PC-9 (cell line): ENCODE data around the gene ABCG5. TPM values are rescaled to one million over a fixed set of nuclear protein-coding genes. Genes with fewer than 3 reads are reported as not detected.

Experiments used
- BruUV-seq: library from RNA; stranded (reverse); fragments of 400-500 nt; replicated peaks from 2 replicates; lab custom pipeline; 2021; lab: Mats Ljungman, UMichigan
- CTCF ChIA-PET: fragments of 300-600 bp; sonication (Branson Sonifier 250); formaldehyde crosslinking; loops from one replicate; lab custom pipeline; 2022; ENCODE audit warnings: antibody characterized with exemption; lab: Charles Lee
- POLR2A ChIA-PET: fragments of 300-600 bp; sonication (Branson Sonifier 250); formaldehyde crosslinking; loops from one replicate; lab custom pipeline; 2022; ENCODE audit warnings: antibody characterized with exemption; ENCODE audit not compliant: unreplicated experiment; lab: Charles Lee
- DNase-seq, 2 experiments: peaks; one replicate each; pipeline versions ENCODE4 v3.0.0 to v3.0.0-alpha.2; 2015 to 2022; ENCODE audit warnings: mixed read lengths in 1 of 2
- H2AFZ ChIP-seq: fragments of 200-600 bp; sonication (generic); 2 replicates; pipeline ENCODE4 v1.8.1; 2017; ENCODE audit warnings: antibody characterized with exemption
- H3F3A ChIP-seq: fragments of 200-600 bp; sonication (generic); 2 replicates; pipeline ENCODE4 v1.8.1; 2017; ENCODE audit warnings: antibody characterized with exemption, mild to moderate bottlenecking, low read depth; ENCODE audit not compliant: insufficient read depth
- H3K27ac ChIP-seq: fragments of 200-600 bp; sonication (generic); 2 replicates; pipeline ENCODE4 v1.6.1; 2016; ENCODE audit warnings: mixed run types
- H3K27me3 ChIP-seq: fragments of 200-600 bp; sonication (generic); 2 replicates; pipeline ENCODE4 v1.6.1; 2016; ENCODE audit warnings: low read depth, mixed run types; ENCODE audit not compliant: insufficient read depth
- H3K36me3 ChIP-seq: fragments of 200-600 bp; sonication (generic); 2 replicates; pipeline ENCODE4 v1.6.1; 2016; ENCODE audit warnings: low read depth, mixed run types
- H3K4me1 ChIP-seq: fragments of 200-600 bp; sonication (generic); replicated peaks from 2 replicates; pipeline ENCODE4 v1.6.1; 2016; ENCODE audit warnings: mixed run types; ENCODE audit not compliant: insufficient read depth
- H3K4me2 ChIP-seq: fragments of 200-600 bp; sonication (generic); 2 replicates; pipeline ENCODE4 v1.6.1; 2017; ENCODE audit warnings: mixed run types
- H3K4me3 ChIP-seq: fragments of 200-600 bp; sonication (generic); 2 replicates; pipeline ENCODE4 v1.6.1; 2016; ENCODE audit warnings: mixed run types
- H3K79me2 ChIP-seq: fragments of 200-600 bp; sonication (generic); 2 replicates; pipeline ENCODE4 v1.6.1; 2017; ENCODE audit warnings: low read depth, mixed run types
- H3K9me2 ChIP-seq: fragments of 200-600 bp; sonication (generic); 2 replicates; pipeline ENCODE4 v1.8.1; 2017; ENCODE audit warnings: mild to moderate bottlenecking; ENCODE audit not compliant: insufficient read depth
- H3K9me3 ChIP-seq: fragments of 200-600 bp; sonication (generic); 2 replicates; pipeline ENCODE4 v1.8.1; 2016; ENCODE audit warnings: low read depth; ENCODE audit not compliant: insufficient read depth
- H4K20me1 ChIP-seq: fragments of 200-600 bp; sonication (generic); 2 replicates; pipeline ENCODE4 v1.8.1; 2017; ENCODE audit not compliant: insufficient read depth
- EZH2 ChIP-seq: fragments of 200-600 bp; sonication (generic); IDR thresholded peaks from 2 replicates; pipeline ENCODE4 v1.8.0; 2017; ENCODE audit warnings: antibody characterized with exemption, low read depth
- intact Hi-C: fragments of 100-400 bp; cut with micrococcal nuclease; formaldehyde crosslinking; loops from one replicate; pipeline ENCODE4 v1.10.0; 2022; ENCODE audit not compliant: unreplicated experiment
- total RNA-seq: library from RNA; stranded (reverse); gene quantifications from 2 replicates; pipeline ENCODE4 v1.2.3, GENCODE V29; 2021
- TF ChIP-seq, protein P1 (sequence below): fragments of 200-600 bp; sonication (generic); conservative IDR thresholded peaks from 2 replicates; pipeline ENCODE4 v1.6.1; 2017; ENCODE audit warnings: mixed run types, antibody characterized with exemption, mild to moderate bottlenecking, moderate library complexity

Gene ABCG5
- total RNA-seq, 1 experiment from 2014 or later = not detected

DNA sequence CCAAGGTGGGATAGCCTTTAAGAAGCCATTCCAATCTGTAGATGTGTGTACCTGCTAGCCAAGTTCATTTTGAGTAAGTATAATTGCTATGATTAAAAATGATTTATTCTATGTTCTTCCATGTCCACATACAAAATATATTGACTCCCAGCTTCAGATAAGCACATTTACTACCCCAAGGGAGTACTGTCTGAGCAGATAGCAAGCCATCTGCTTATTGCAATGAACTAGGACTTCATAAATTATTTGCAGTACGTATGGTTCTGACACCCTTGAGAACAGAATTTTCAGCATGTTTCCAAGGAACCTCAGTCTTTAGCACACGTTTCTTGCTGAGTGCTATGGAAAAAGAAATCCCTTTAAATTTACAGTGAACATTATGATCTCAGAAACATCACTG is 28.2 kb downstream of the ABCG5 start:
- intact Hi-C loops = no loop called here
- Histone ChIP-seq H2AFZ (no peak overlapping the region), H3K4me3 (no peak overlapping the region), H3K36me3 (no peaks in the 10 kb centered on the region), H3K79me2 (no peaks in the 10 kb centered on the region), H3F3A (no peaks in the 10 kb centered on the region), H3K4me1 (peaks cover 9% of the 10 kb centered on the region; the same call in 1 of the 2 replicates), H3K9me3 (no peaks in the 10 kb centered on the region), H3K27me3 (no peaks in the 10 kb centered on the region), H3K27ac (no peak overlapping the region), H3K4me2 (no peak overlapping the region), H4K20me1 (no peaks in the 10 kb centered on the region), H3K9me2 (no peaks in the 10 kb centered on the region)
- no peak for TF ChIP-seq EZH2
- TF ChIP-seq, protein P1, sequence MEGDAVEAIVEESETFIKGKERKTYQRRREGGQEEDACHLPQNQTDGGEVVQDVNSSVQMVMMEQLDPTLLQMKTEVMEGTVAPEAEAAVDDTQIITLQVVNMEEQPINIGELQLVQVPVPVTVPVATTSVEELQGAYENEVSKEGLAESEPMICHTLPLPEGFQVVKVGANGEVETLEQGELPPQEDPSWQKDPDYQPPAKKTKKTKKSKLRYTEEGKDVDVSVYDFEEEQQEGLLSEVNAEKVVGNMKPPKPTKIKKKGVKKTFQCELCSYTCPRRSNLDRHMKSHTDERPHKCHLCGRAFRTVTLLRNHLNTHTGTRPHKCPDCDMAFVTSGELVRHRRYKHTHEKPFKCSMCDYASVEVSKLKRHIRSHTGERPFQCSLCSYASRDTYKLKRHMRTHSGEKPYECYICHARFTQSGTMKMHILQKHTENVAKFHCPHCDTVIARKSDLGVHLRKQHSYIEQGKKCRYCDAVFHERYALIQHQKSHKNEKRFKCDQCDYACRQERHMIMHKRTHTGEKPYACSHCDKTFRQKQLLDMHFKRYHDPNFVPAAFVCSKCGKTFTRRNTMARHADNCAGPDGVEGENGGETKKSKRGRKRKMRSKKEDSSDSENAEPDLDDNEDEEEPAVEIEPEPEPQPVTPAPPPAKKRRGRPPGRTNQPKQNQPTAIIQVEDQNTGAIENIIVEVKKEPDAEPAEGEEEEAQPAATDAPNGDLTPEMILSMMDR = no peak
- ChIA-PET POLR2A (no interaction called here), CTCF (no interaction called here)
- DNase-seq = no peak
- no TSS peak for BruUV-seq

DNA sequence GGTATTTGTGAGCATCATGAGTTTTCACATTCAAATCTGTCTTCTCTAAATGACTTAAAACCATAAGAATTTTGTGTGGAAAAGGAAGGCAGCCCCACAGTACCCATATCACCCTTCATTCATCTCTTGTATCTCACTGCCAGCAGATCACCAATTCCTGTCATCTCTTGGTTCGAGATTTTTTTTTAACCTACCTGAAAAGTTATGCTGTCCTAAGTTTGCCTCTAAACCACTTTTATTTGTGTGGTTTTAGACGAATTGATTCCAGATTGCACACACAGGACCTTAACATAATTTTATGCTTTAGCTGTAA is 32.0 kb downstream of the ABCG5 start:
- H3K79me2 ChIP-seq = no peaks in the 10 kb centered on the region
- ChIA-PET CTCF (no interaction called here), POLR2A (no interaction called here)
- no peaks in the 10 kb centered on the region for H3K9me3 ChIP-seq
- no peak overlapping the region for H3K27ac ChIP-seq
- no peak for DNase-seq
- peaks cover 9% of the 10 kb centered on the region; the same call in 1 of the 2 replicates for H3K4me1 ChIP-seq
- H3K9me2 ChIP-seq = no peaks in the 10 kb centered on the region
- H2AFZ ChIP-seq = no peak overlapping the region
- BruUV-seq = no TSS peak
- no peak overlapping the region for H3K4me3 ChIP-seq
- intact Hi-C loops = no loop called here
- no peak for TF ChIP-seq EZH2
- TF ChIP-seq, protein P1 = no peak
- H3K36me3 ChIP-seq = no peaks in the 10 kb centered on the region
- no peaks in the 10 kb centered on the region for H3K27me3 ChIP-seq
- H3F3A ChIP-seq = no peaks in the 10 kb centered on the region
- no peaks in the 10 kb centered on the region for H4K20me1 ChIP-seq
- no peak overlapping the region for H3K4me2 ChIP-seq

DNA sequence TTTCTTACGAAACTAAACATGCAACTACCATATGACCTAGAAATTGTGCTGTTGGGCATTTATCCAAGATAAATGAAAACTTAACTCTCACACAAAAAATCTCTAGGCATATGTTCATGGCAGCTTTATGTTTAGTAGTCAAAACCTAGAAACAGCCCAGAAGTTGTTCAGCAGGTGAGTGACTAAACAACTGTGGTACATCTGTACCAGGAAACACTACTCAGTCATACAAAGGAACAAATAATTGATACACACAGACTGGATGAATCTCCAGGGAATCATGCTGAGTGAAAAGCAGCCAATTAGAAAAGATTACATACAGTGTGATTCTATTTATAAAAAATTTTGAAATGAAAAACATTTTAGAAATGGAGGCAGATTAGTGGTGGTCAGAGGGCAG is 35.5 kb downstream of the ABCG5 start:
- H3K79me2 ChIP-seq = no peaks in the 10 kb centered on the region
- H3K4me1 ChIP-seq = peaks cover 4% of the 10 kb centered on the region; the same call in 1 of the 2 replicates
- no peak overlapping the region for H2AFZ ChIP-seq
- H3K9me2 ChIP-seq = no peaks in the 10 kb centered on the region
- H3F3A ChIP-seq = no peaks in the 10 kb centered on the region
- CTCF ChIA-PET = no interaction called here
- no peaks in the 10 kb centered on the region for H3K9me3 ChIP-seq
- POLR2A ChIA-PET = no interaction called here
- no peak overlapping the region for H3K27ac ChIP-seq
- no peaks in the 10 kb centered on the region for H4K20me1 ChIP-seq
- no peak overlapping the region for H3K4me3 ChIP-seq
- no peaks in the 10 kb centered on the region for H3K27me3 ChIP-seq
- no peak for DNase-seq
- H3K4me2 ChIP-seq = no peak overlapping the region
- intact Hi-C loops = no loop called here
- H3K36me3 ChIP-seq = no peaks in the 10 kb centered on the region
- TF ChIP-seq EZH2 = no peak
- TF ChIP-seq, protein P1 = no peak
- no TSS peak for BruUV-seq
